Measurements from ENCODE around the gene COL27A1.

The COL27A1 gene

DNA sequence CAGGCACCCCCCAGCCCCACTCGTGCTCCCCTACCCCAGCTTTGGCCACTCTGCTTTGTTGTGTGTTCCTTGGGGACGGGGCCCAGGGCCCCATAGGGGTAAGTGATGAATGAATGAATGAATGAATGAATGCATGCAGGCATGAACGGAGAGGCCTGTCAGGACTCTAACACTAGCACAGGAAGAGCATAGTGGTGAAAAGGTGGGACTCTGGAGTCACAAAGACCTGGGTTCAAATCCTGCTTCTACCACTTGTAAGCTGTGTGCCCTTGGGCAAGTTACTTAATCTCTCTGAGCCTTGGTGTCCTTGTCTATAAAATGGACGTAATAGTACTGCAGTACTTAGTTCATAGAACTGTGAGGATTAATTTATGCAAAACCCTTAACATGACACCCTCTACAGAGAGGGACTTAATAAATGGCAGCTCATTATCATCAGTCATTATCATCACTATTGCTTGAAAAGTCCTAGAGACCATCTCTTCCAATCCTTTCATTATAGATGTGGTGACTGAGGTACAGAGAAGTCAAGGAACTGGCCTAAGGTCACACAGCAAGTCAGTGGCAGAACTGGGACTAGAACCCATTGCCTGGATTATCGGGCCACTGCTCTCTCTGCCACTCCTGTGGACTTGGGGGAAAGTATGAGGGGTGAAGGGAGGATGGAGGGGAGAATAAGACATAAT is 187.6 kb downstream of the COL27A1 start:
- TF ChIP-seq, protein P1, sequence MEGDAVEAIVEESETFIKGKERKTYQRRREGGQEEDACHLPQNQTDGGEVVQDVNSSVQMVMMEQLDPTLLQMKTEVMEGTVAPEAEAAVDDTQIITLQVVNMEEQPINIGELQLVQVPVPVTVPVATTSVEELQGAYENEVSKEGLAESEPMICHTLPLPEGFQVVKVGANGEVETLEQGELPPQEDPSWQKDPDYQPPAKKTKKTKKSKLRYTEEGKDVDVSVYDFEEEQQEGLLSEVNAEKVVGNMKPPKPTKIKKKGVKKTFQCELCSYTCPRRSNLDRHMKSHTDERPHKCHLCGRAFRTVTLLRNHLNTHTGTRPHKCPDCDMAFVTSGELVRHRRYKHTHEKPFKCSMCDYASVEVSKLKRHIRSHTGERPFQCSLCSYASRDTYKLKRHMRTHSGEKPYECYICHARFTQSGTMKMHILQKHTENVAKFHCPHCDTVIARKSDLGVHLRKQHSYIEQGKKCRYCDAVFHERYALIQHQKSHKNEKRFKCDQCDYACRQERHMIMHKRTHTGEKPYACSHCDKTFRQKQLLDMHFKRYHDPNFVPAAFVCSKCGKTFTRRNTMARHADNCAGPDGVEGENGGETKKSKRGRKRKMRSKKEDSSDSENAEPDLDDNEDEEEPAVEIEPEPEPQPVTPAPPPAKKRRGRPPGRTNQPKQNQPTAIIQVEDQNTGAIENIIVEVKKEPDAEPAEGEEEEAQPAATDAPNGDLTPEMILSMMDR (conservative IDR thresholded peaks at IDR 0.05; ENCODE audit: low read depth, low read length), result no peak
- H3K4me3 ChIP-seq (ENCODE audit: low read depth, low read length), result no peak overlapping the region
- DNase-seq (ENCODE audit: low read depth), result no peak

DNA sequence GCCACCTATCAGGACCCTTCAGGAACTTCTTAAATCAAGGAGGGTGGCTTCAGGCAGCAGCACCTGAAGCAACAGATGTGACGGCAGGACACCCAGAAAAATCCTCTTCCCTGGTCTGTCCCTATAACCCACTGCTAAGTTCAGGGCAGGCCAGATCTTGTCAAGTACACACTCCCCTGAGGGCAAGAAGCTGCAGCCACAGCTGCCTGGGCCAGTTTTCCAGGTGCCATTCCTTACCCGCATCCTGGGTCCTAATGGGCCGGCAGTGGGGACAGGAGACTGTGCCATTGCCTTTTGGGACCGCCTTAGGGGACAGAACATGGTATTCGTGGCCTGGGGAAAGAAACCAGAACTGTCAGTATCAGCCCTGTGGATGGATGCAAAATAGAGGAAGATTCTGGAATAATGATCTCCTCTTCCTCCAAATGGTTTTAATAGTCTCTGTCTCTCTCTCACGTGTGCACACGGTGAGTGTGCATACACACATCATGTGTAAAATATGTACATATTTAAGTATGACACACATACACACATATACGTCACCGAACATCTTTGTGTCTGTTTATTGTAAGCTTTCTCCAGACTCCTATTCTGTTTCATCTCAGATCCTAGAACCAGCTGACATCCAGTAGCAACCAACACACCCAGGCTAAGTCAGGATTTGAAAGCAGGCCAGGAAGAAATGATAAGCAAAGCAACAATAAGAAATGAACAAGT is 188.3 kb downstream of the COL27A1 start:
- TF ChIP-seq, protein P1 (conservative IDR thresholded peaks at IDR 0.05; ENCODE audit: low read depth, low read length), result no peak
- no peak overlapping the region for H3K4me3 ChIP-seq (ENCODE audit: low read depth, low read length)
- DNase-seq (ENCODE audit: low read depth), result no peak

DNA sequence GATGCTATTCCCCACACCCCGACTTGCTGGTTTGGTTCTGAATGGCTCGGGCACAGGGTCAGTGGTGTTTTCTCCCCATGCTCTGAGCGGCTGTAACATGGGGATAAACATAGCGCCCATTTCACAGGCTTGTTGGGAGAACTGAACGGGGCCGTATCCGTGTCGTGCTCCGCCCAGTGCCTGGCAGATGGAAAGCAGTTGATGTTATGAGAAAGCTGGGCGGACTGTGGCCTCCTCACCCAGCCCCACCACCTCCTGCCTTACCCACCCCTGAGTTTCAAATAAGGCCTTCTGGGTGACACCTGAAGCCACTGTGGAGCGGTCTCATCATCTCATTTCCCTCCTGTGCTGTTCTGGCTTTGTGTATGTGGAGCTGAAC is 188.8 kb downstream of the COL27A1 start:
- TF ChIP-seq, protein P1 (conservative IDR thresholded peaks at IDR 0.05; ENCODE audit: low read depth, low read length), result no peak
- H3K4me3 ChIP-seq (ENCODE audit: low read depth, low read length), result no peak overlapping the region
- DNase-seq (ENCODE audit: low read depth), result no peak

DNA sequence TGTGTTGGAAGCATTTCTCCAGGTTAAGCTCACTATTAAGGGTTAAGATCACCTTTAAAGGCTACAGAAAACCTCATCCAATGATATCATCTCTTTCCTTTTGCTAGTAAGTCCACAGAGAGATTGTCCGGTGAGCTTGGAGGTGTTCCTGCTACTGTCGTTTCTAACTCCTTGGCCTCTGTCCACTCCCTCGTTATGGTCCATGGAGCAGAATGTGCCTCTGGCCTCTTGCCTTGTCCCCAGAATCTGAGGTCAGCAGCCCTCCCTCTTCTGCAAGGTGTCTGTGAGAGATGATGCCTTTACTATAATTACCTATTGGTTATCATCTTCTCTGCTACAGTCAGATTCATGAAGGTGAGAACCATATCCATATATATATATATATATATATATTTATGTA is 189.4 kb downstream of the COL27A1 start:
- TF ChIP-seq, protein P1 (conservative IDR thresholded peaks at IDR 0.05; ENCODE audit: low read depth, low read length), result no peak
- DNase-seq (ENCODE audit: low read depth), result no peak
- no peak overlapping the region for H3K4me3 ChIP-seq (ENCODE audit: low read depth, low read length)

DNA sequence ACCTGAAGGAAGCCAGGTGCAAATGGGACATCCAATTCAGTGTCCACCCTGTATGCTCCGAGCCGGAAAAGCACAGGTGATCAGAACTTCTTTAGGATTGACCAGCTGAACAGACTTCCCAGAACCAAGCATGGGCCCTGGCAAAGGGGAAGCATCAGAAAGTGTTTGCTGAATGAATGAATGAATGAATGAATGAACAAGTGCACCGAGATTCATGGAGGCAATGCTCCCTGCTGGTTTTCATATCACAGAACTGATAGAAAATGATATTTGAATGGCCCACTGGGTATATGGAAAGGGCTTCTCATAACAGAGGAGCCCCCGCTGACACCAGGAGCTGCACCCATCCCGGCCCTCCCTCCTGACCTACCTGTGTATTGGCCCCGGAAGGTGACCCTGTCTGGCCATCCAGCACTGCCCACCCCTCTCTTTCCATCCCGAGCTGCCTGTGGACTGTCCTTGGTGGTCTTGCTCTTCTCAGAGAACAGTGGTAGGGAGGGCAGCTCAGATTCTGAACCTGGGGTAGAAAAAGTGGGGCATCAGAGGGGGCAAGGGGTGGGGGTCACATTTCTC is 190.2 kb downstream of the COL27A1 start:
- no peak overlapping the region for H3K4me3 ChIP-seq (ENCODE audit: low read depth, low read length)
- no peak for DNase-seq (ENCODE audit: low read depth)
- TF ChIP-seq, protein P1 (conservative IDR thresholded peaks at IDR 0.05; ENCODE audit: low read depth, low read length), result no peak

DNA sequence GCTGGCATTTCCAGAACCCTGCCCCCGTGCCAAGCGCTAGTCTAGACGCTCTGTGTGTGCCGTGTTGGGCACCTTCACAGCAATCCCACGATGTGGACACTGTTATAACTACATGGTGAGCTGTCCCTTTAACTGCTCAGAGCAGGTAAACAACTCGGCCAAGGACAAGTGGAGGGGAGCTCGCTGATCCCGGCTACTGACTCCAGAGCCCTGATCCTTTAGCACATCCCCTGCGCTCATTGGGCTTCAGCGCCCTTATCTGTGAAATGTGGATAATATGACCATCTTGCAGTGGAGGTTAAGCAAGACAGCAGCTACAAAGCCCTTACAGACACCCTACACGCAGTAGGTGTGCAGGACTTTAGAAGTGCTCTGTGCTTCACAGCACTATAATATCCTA is 190.8 kb downstream of the COL27A1 start:
- TF ChIP-seq, protein P1 (conservative IDR thresholded peaks at IDR 0.05; ENCODE audit: low read depth, low read length), result no peak
- DNase-seq (ENCODE audit: low read depth), result no peak
- no peak overlapping the region for H3K4me3 ChIP-seq (ENCODE audit: low read depth, low read length)
